H1 (cell line): ENCODE data around the gene KIF26A. TPM values are rescaled to one million over a fixed set of nuclear protein-coding genes. Genes with fewer than 3 reads are reported as not detected.

Experiments
- ATF2 ChIP-seq: IDR thresholded peaks from 2 replicates; pipeline ENCODE4 v1.6.1; 2012; ENCODE audit warnings: low read length, inconsistent platforms
- CHD1 ChIP-seq: IDR thresholded peaks from 2 replicates; pipeline ENCODE4 v1.6.1; 2012; ENCODE audit warnings: low read depth, low read length, improper control_type of control experiment
- EZH2 ChIP-seq: fragments of 200-600 bp; sonication (generic); IDR thresholded peaks from 2 replicates; pipeline ENCODE4 v1.7.1; 2012; ENCODE audit warnings: low read depth, mild to moderate bottlenecking, moderate library complexity, low read length, inconsistent platforms; ENCODE audit not compliant: severe bottlenecking
- RAD21 ChIP-seq, 2 experiments: IDR thresholded peaks in 1 of 2; conservative IDR thresholded peaks in 1 of 2; 2 replicates each; pipeline ENCODE4 v1.6.1; 2011; ENCODE audit warnings: low read depth in 2 of 2, low read length in 2 of 2, improper control_type of control experiment in 1 of 2, inconsistent platforms in 1 of 2, mild to moderate bottlenecking in 1 of 2, moderate library complexity in 1 of 2
- SAP30 ChIP-seq: fragments of 300-600 bp; sonication (generic); IDR thresholded peaks from 2 replicates; pipeline ENCODE4 v1.7.1; 2012; ENCODE audit warnings: low read length, moderate library complexity, mild to moderate bottlenecking, inconsistent platforms; ENCODE audit not compliant: insufficient read depth, insufficient replicate concordance
- SIN3A ChIP-seq, 2 experiments: IDR thresholded peaks in 1 of 2; conservative IDR thresholded peaks in 1 of 2; 2 replicates each; pipeline ENCODE4 v1.6.1; 2011 to 2012; ENCODE audit warnings: low read length in 2 of 2, improper control_type of control experiment in 1 of 2, low read depth in 1 of 2, mild to moderate bottlenecking in 1 of 2
- TCF12 ChIP-seq: IDR thresholded peaks from 2 replicates; pipeline ENCODE4 v1.6.1; 2011; ENCODE audit warnings: low read depth, mild to moderate bottlenecking, low read length
- polyA plus RNA-seq, 7 experiments: library from polyadenylated mRNA; depleted of rRNA in 3 of 7; stranded (reverse) in 5 of 7; unstranded in 2 of 7; fragments of >200 nt in 5 of 7; fragments of 200-250 nt in 2 of 7; gene quantifications; 1 replicate in 5 of 7; 2 replicates in 1 of 7; 4 replicates in 1 of 7; pipeline versions ENCODE4 v1.2.1 to v1.2.3, GENCODE V29; 2011 to 2013; ENCODE audit warnings: missing spikeins in 2 of 7, mixed read lengths in 2 of 7
- total RNA-seq: library from RNA; stranded (reverse); fragmentation: NEBNext Ultra II Directional; extraction: Animal tissue kit (Norgen Biotek cat#: 25700); gene quantifications from 2 replicates; pipeline ENCODE4 v1.2.1, GENCODE V29; 2021

KIF26A gene
- total and polyA plus RNA-seq, 2 of the 8 experiments (the other 6 are each of a cell fraction or from before 2014, with no cell fraction given) = 11.5 to 41.6 TPM

- TF ChIP-seq TCF12 (no peak), RAD21 (IDR thresholded peaks at IDR 0.05 in 1 of 2, conservative IDR thresholded peaks at IDR 0.05 in 1 of 2; ENCODE audit: low read depth in 2 of 2, low read length in 2 of 2) (no peak), EZH2 (no peak), CHD1 (no peak), SIN3A (conservative IDR thresholded peaks at IDR 0.05 in 1 of 2, IDR thresholded peaks at IDR 0.05 in 1 of 2; ENCODE audit: low read depth in 1 of 2, low read length in 2 of 2) (no peak), SAP30 (no peak), ATF2 (no peak)
These were observed 81.4 kb downstream of the KIF26A start (continued) for GRCh38 chr14:104219731-104220214.
